ENCODE data around the gene VPREB3.

The VPREB3 gene

GRCh38 chr22:23782252-23782651 is 28.0 kb upstream of the VPREB3 start:
- DNase-seq: no peak

DNA sequence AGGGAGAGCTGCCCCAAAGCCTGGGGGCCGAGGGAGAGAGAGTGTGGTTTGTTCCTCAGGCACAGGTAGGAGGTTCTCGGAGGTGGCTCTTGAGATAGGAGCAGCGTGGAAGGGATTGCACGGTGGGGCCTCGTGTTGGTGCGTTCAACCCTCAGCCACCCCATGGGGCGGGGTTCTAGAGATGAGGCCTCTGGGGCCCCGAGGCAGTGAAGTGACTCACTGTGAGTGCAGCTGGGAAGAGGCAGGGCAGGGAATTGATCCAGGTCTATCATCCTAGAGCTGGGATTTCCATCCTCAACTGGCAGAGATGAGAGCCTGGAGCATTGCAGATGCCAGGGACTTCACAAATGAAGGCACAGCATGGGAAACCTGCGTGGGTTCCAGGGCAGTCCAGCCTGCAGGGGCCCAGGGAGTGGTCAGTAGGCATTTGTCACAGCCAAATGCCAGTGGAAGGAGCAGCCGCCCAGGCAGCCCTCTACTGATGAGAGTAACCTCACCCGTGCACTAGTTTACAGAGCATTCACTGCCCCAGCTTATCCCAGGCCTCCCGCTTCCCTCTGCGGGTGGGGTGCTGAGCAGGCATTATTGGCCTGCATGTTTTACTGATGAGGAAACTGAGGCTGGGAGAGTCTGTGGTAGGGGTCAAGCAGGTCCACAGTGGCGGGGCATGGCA is 27.4 kb upstream of the VPREB3 start:
- peak in 1 of 2 experiments; percentile 30 for DNase-seq

GRCh38 chr22:23781065-23781464 is 26.8 kb upstream of the VPREB3 start:
- no peak for DNase-seq

DNA sequence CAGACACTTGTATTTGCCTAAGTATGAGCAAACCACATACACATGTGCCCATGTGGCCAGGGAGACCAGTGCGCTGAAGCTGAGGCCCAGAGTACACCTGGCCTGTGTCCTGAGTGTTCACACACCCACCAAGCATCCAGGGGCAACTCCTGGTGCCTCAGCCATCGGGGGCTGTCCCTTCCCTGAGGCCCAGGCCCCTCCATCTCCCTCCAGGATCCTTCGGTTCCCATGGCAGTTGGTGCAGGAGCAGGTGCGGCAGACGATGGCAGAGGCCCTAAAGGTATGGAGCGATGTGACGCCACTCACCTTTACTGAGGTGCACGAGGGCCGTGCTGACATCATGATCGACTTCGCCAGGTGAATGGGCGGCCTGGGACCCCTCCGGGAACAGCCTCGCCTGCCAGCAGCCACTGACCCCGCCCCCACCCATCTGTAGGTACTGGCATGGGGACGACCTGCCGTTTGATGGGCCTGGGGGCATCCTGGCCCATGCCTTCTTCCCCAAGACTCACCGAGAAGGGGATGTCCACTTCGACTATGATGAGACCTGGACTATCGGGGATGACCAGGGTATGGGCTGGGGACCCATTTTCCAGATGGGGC is 26.0 kb upstream of the VPREB3 start:
- no peak for DNase-seq

DNA sequence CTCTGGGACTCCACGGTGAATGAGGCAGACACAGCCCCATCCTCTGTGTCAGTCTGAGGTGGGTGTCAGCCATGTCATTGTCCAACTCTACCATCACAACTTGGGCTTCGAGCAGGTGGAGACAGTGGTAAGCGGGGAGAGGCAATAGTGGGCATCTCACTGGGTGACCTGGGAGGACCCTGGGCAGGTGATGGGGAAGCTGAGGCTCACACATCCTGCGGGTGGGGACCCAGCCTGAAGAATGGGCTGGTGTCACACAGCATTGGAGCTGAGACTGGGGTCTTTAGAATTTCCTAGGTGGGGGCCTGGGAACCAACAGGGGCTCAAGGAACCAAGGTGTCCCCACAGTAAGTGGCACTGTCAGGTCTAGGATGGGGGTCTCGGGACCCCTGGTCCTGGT is 25.5 kb upstream of the VPREB3 start:
- no peak for DNase-seq

DNA sequence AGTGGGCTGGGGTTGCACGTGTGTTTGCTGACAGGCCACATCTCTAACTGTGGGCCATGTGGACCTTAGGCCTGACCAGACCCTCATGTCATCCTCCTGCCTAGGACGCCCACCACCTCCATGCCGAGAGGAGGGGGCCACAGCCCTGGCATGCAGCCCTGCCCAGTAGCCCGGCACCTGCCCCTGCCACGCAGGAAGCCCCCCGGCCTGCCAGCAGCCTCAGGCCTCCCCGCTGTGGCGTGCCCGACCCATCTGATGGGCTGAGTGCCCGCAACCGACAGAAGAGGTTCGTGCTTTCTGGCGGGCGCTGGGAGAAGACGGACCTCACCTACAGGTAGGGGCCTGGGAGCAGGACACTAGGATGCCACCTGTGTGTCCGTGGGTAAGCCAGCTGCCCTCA is 24.9 kb upstream of the VPREB3 start:
- no peak for DNase-seq

DNA sequence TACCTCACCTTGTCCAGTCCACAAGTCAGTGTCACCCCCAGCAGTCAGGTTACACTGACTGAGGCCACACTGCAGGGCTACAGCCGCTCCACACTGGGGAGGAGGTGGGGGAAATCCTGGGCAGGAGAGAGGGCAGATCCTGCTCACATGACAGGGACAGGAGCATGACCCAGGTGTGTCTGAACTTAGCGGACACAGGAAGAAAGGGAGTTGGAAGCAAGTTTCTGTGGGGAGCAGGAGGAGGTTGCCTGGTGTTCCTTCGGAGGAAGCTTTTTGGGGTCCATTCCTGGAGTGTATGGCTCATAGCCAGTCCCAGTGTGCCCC is 24.3 kb upstream of the VPREB3 start:
- no peak for DNase-seq

DNA sequence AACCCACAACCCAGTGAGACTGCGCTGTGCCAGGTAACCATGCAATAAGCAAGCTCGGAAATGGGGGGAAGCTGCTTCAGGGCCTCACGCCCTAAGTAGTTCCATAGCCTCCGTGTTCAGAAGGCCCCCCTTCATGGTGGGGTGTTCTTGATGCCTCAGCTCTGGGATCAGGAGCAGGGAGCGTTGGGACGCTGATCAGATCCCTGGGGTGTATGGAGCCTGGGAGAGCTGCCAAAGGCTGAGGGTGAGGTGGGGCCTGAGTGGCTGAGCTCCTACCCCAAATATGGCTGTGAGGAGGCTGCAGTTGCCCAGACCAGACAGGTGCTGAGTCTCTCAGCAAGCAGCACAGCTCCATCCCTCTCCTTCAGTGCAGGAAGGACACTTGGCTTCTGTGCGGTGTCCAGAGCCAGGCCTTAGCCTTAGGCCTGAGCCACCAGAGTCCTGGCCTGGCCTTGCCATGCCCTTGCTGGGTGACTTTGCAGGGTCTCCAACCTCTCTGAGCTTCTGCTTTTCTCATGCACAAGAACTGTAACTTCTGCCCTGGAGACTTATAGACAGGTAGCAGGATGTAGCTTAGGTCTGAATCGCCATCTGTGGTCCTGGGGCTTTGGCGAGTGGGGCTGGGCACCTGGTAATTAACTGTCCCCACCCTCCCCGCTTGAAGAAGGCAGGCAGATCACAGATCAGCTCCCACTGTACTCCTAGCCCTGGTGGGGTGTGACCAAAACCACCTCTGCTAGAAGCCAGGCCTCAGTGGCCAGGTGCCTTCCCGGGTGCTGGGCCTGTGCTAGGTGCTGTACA is 23.8 kb upstream of the VPREB3 start:
- DNase-seq: no peak

- DNase-seq: peak in 1 of 2 experiments; percentile 5
Measured at GRCh38 chr22:23775779-23776375, 21.7 kb upstream of the VPREB3 start.

GRCh38 chr22:23774922-23775436 is 20.8 kb upstream of the VPREB3 start:
- no peak for DNase-seq

- DNase-seq: no peak
Measured at GRCh38 chr22:23774114-23774921, 20.1 kb upstream of the VPREB3 start.

DNA sequence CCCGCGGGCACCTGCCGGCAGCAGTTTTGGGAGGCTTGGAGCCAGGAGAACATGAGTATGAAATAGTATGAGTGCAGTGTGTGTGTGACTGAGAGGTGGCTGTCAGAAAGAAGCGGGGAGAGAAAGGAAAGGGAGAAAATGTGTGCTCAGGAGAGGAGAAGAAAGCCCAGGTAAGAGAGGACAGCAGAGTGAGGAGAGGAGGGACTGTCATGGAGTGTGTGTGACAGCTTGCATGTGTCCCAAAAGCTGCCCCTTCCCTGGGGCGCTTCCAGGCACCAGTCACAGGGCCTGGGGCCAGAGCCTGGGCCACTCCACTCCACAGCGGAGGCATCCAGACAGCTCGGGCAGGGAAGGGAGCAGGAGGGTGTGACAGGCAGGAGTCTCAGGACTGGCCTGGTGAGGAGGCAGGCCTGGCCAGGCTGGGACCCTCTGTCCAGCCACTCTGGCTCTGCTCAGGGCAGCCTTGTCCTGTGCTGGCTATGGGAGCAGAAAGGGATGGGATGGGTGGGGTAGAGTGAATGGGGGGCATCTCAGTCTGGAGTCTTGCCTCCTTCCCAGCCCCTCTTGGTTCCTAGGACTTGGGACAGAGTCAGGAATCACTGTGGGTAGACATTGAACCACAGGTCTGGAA is 19.4 kb upstream of the VPREB3 start:
- DNase-seq: no peak

- DNase-seq: peak in 1 of 2 experiments; percentile 6
Measured at GRCh38 chr22:23772649-23773473, 18.6 kb upstream of the VPREB3 start, which contains the start of gene MMP11. Gene MMP11, plus strand, starts transcription at chr22:23772849. Its CDS starts 22 bp downstream, at chr22:23772871.

DNA sequence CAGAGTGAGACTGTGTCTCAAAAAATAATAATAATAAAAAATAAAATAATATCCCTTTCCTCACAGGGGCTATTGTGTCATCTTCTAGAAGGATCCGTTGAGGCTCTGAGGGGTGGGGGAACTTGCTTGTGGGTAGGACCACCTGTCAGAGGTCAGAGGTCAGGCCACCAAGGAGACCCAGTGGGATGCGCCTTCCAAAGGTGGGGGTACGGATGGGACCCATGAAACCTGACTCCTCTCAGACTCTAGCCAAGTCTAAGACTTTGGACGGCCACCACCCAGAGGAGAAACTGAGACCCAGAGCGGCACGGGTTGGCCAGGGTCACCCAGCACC is 18.1 kb upstream of the VPREB3 start:
- no peak for DNase-seq

DNA sequence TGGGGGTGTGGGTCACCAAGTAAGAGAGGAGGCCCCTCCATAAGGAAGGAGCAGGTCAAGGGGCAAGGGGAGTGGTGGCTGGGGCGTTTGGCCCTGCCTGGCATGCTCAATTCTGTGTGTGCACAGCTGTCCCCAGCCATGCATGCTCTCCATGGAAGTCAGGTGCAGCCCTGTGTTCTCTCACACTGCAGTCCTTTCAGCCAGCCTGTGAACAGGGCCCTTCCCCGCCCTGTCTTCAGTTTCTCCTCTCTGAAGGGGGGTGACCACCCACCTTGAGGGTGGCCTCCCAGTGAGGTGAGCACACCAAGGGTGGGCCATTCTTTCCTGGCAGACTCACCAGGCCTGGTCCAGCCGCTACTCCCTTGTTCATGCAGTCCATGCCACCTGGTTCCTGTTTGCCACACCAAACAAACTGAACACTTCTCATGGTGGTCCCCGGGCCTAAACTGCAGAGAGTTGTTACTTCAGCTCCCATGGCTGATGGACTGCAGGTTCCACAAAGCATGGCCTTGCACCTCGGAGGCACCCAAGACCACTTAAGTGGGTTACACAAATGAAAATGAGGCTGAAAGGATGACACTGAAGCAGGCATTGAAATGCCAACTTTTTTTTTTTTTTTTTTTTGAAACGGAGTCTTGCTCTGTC is 15.2 kb upstream of the VPREB3 start:
- no peak for DNase-seq

DNA sequence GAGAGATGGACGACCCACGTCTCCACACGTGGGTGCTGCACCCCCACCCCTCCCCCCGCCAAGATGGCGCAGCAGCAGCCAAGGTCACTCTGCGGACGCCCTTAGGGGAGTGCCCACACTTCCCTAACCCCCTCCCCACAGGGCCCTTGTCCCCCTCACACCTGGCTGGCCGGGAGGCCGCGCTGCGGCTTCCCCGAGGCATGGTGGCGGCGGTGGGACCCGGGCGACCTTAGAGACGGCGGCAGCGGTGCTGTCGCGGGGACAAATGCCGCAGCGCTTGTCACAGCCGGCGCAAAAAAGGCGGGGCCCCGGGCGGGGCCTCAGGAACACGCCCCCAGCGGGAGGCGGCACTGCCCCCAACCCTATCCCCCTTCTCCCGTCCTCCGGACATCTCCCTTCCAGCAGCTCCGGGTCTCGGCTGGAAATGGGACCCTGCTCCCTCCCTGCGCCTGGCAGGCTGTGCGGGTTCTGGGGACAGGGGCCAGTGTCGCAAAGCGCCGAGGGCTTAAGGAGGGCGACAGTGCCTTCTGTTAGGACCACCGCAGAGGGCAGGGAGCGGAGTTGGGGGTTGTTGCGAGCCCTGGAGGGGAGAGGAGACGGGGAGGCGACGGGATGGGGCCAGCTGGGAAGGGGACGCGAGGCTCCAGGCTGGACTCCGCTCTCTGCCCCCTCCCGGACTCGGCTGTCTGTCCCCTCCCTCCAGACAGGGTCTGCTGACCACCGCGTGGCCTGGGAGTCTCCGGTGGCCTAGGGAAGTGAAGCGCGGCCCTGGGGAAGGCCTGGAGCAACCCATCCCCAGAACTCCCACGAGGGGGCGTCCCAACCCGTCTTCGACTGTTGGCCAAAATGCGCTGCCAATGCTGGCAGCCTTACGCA is 13.7 kb upstream of the VPREB3 start, which contains the start of gene CHCHD10:
Gene CHCHD10 (minus strand): TSS at position 300 of the 876 bp plus-strand sequence. CDS start 98 bp downstream, at position 202.
- DNase-seq: peak in 1 of 2 experiments; percentile 55

- DNase-seq: no peak
Measured at GRCh38 chr22:23767303-23767672, 13.1 kb upstream of the VPREB3 start.

DNA sequence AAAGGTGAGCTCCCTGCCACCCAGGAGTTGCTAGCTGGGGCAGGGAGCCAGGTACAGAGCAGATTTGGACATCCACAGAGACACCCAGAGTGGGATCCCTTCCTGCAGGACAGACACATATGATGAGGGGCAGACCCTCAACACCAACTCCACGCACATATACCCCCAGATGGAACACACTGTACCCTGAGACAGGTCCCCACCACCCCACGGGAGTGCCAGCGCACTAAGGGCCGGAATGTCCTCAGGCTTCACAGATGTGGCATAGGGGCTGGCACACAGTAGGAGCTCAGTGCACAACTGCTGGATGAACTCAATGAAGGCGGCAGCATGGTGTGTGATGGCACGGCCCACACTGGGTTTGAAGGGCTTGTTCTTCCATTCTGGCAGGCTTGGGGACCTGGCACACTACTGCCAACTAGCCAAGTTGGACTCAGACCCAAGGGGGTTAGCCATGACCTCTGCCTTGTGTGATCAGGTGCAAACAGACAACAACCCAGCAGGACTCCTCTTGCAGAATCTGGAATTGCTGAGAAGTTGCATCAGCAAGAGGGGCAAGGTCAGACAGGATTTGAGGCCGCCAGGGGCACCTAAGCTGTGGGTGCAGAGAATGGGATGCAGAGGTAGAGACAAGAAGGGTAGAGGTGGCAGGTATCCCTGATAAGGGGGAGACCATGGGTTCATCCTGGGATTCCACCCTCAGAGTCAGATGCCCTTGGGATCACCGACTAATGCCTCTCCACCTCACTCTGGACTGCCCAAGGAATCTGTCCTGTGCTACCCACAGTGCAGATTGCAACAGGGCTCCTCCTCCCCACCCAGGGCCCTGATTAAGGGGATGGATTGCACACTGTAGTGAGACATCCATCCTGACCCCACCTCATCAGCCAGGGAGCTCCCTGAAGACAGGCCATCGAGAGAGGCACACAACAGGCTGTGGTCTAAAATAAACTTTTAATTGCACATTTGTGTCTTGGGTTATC is 11.0 kb upstream of the VPREB3 start:
- DNase-seq: no peak
